GM06990 (cell line): Measurements from ENCODE around the gene ENTPD5.

ENCODE experiments used
- DNase-seq: peaks from one replicate; pipeline ENCODE4 v3.0.0-alpha.2; 2011; ENCODE audit not compliant: insufficient read length; ENCODE audit errors: extremely low read depth
- H3K27me3 ChIP-seq: replicated peaks from 2 replicates; pipeline ENCODE4 v1.6.0; 2011; ENCODE audit warnings: low read length; ENCODE audit not compliant: control insufficient read depth, insufficient read depth
- H3K36me3 ChIP-seq: 2 replicates; pipeline ENCODE4 v1.5.1; 2011; ENCODE audit warnings: low read length; ENCODE audit not compliant: control insufficient read depth, insufficient read depth
- H3K4me3 ChIP-seq: replicated peaks from 2 replicates; pipeline ENCODE4 v1.5.1; 2011; ENCODE audit warnings: low read depth, mild to moderate bottlenecking, control low read depth, low read length
- CTCF ChIP-seq: IDR thresholded peaks from 2 replicates; pipeline ENCODE4 v1.5.1; 2011; ENCODE audit warnings: low read length, control low read depth, mild to moderate bottlenecking, inconsistent platforms; ENCODE audit not compliant: insufficient read depth, poor library complexity, severe bottlenecking

Gene ENTPD5

DNA sequence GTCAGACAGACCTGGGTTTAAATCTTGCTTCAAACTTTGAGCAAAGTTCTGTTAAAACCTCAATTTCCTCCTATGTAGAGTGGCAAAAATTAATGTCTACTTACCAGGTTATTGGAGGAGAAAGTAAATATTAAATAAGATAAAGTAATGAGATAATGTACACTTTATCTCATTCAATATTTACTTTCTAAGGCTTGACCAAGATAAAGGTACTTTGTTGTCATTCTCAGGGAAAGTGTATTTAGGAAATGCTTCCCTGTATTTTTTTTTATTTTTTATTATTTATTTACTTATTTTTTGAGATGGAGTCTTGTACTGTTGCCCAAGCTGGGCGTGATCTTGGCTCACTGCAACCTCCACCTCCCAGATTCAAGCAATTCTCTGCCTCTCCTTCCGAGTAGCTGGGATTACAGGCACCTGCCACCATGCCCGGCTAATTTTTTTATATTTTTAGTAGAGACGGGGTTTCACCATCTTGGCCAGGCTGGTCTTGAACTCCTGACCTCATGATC is 73.9 kb downstream of the ENTPD5 start:
- no peaks in the 10 kb centered on the region for H3K27me3 ChIP-seq
- H3K36me3 ChIP-seq = no peaks in the 10 kb centered on the region; the same call in 1 of the 2 replicates
- TF ChIP-seq CTCF = no peak
- no peak overlapping the region for H3K4me3 ChIP-seq
- no peak for DNase-seq

GRCh38 chr14:73944432-73945158 is 74.5 kb downstream of the ENTPD5 start:
- no peak for DNase-seq
- Histone ChIP-seq H3K4me3 (no peak overlapping the region), H3K36me3 (no peaks in the 10 kb centered on the region; the same call in 1 of the 2 replicates), H3K27me3 (no peaks in the 10 kb centered on the region)
- TF ChIP-seq CTCF = no peak

DNA sequence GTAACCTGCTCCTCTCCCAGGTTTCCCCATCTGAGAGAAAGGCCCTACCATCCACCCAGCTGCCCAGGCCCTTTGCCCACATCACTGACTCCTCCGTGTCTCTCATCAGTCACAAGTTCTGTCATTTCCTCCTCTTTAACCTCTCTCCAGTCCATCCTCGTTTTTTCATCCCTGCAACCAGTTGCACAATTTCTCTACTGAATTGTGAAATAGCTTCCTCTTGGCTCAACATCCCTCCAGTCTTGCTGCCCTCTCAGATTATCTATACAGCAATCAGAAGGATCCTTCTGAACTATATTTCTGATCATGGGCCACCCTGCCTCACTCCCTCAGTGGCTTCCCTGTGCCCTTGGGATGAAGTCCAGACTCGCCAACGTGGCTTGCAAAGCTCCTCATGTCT is 76.0 kb downstream of the ENTPD5 start:
- no peak for DNase-seq
- no peaks in the 10 kb centered on the region for H3K27me3 ChIP-seq
- no peak for TF ChIP-seq CTCF
- no peaks in the 10 kb centered on the region; the same call in 1 of the 2 replicates for H3K36me3 ChIP-seq
- H3K4me3 ChIP-seq = no peak overlapping the region

- TF ChIP-seq CTCF = no peak
- Histone ChIP-seq H3K27me3 (no peaks in the 10 kb centered on the region), H3K36me3 (no peaks in the 10 kb centered on the region; the same call in 1 of the 2 replicates), H3K4me3 (no peak overlapping the region)
- no peak for DNase-seq
Measured at GRCh38 chr14:73942180-73942579, 76.9 kb downstream of the ENTPD5 start.

DNA sequence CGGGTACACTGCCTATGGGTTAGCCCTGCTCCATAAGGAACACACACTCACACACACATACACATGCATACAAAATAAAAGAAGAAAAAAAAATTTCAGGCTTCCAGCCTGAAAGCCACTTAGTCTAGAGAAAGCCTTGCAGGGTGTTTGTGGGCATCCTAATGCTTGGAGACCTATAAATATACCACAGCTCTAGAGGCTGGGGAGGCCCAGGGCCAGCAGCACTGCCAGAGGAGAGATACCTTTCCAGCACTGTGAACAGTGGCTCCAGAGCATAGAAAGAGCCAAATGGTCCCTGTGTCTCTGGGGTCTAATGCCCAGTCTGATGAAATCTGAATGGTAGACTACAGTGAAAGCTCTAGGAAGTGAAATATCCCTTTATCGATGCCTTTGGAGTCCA is 82.1 kb downstream of the ENTPD5 start:
- peaks cover 1% of the 10 kb centered on the region for H3K36me3 ChIP-seq
- no peak for TF ChIP-seq CTCF

More for the DNA sequence above, 82.1 kb downstream of the ENTPD5 start:
- Histone ChIP-seq H3K4me3 (no peak overlapping the region), H3K27me3 (no peaks in the 10 kb centered on the region)
- no peak for DNase-seq
